ENCODE results near the gene TRIM28.
"Not testable (repeated sequence)": the region's sequence is repeated elsewhere in the genome, so short reads cannot be mapped to it uniquely, and the experiment has no call there.

Gene TRIM28

DNA sequence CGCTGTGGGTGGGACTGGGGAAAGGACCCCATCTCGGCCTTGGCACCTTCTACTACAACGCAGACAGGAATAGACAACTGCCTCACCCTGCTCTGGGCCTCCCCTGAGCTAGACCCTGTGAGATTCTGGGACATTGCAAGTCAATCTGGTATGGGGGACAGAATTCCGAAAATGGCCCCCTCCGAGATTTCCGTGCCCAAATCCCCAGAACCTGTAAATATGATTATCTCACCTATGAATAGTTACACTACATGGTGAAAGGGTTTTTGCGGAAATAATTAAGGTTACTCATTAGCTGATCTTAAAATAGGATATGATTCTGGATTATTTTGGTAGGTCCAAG is 23.6 kb upstream of the TRIM28 start:
- Histone ChIP-seq H3K9me3 (ENCODE audit: control insufficient read depth in 1 of 2, low read length in 2 of 2) (no peaks in the 10 kb centered on the region), H3K4me1 (ENCODE audit: control insufficient read depth in 1 of 2, insufficient read depth in 2 of 2, low read length in 2 of 2) (peaks cover 13 to 32% of the 10 kb centered on the region in 2 donors), H3K36me3 (ENCODE audit: control insufficient read depth in 1 of 2, insufficient read depth in 2 of 2, low read length in 2 of 2) (peaks cover 7 to 18% of the 10 kb centered on the region in 2 donors), H3K27me3 (ENCODE audit: low read depth, low read length) (no peaks in the 10 kb centered on the region), H3K27ac (ENCODE audit: low read length) (peak overlapping the region; percentile 97), H3K4me3 (ENCODE audit: low read depth in 1 of 2, low read length in 2 of 2) (peak overlapping the region; percentile 81 to 89)

DNA sequence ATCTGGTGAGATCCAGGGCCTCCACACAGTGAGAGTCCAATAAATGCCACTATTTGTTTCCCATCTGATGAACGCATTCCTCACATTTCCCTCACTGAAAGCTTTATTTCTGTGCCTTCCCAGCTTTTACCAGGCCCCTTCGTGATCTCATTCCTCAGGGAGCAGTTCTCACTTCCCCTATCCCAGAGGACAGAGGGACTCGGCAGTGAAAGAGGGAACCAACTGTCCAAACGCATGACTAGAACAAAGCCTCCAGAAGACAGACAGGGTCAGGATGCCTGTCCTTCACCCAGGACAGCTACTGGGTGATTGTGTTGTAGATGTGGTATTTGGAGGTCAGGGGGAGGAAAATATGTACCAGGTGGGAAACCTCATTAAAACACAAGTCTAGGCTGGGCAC is 22.2 kb upstream of the TRIM28 start:
- peaks cover 0 to 7% of the 10 kb centered on the region in 2 donors for H3K36me3 ChIP-seq (ENCODE audit: control insufficient read depth in 1 of 2, insufficient read depth in 2 of 2, low read length in 2 of 2)
- H3K27ac ChIP-seq (ENCODE audit: low read length): no peak overlapping the region
- H3K4me1 ChIP-seq (ENCODE audit: control insufficient read depth in 1 of 2, insufficient read depth in 2 of 2, low read length in 2 of 2): peaks cover 13 to 22% of the 10 kb centered on the region in 2 donors
- no peaks in the 10 kb centered on the region for H3K27me3 ChIP-seq (ENCODE audit: low read depth, low read length)
- no peak overlapping the region for H3K4me3 ChIP-seq (ENCODE audit: low read depth in 1 of 2, low read length in 2 of 2)
- H3K9me3 ChIP-seq (ENCODE audit: control insufficient read depth in 1 of 2, low read length in 2 of 2): no peaks in the 10 kb centered on the region

- no peaks in the 10 kb centered on the region for H3K36me3 ChIP-seq (ENCODE audit: control insufficient read depth in 1 of 2, insufficient read depth in 2 of 2, low read length in 2 of 2)
- H3K9me3 ChIP-seq (ENCODE audit: control insufficient read depth in 1 of 2, low read length in 2 of 2): no peaks in the 10 kb centered on the region
- H3K27ac ChIP-seq (ENCODE audit: low read length): no peak overlapping the region
- H3K4me1 ChIP-seq (ENCODE audit: control insufficient read depth in 1 of 2, insufficient read depth in 2 of 2, low read length in 2 of 2): peaks cover 12 to 13% of the 10 kb centered on the region in 2 donors
- no peaks in the 10 kb centered on the region for H3K27me3 ChIP-seq (ENCODE audit: low read depth, low read length)
- no peak overlapping the region for H3K4me3 ChIP-seq (ENCODE audit: low read depth in 1 of 2, low read length in 2 of 2)
These were observed 21.2 kb upstream of the TRIM28 start for GRCh38 chr19:58522709-58523108.

- no peaks in the 10 kb centered on the region for H3K36me3 ChIP-seq (ENCODE audit: control insufficient read depth in 1 of 2, insufficient read depth in 2 of 2, low read length in 2 of 2)
- no peak overlapping the region for H3K27ac ChIP-seq (ENCODE audit: low read length)
- no peaks in the 10 kb centered on the region for H3K4me1 ChIP-seq (ENCODE audit: control insufficient read depth in 1 of 2, insufficient read depth in 2 of 2, low read length in 2 of 2)
- no peaks in the 10 kb centered on the region for H3K9me3 ChIP-seq (ENCODE audit: control insufficient read depth in 1 of 2, low read length in 2 of 2)
- no peaks in the 10 kb centered on the region for H3K27me3 ChIP-seq (ENCODE audit: low read depth, low read length)
- H3K4me3 ChIP-seq (ENCODE audit: low read depth in 1 of 2, low read length in 2 of 2): no peak overlapping the region
These were observed 14.5 kb upstream of the TRIM28 start for GRCh38 chr19:58529405-58529804.

GRCh38 chr19:58531034-58531840 is 12.6 kb upstream of the TRIM28 start:
- Histone ChIP-seq H3K36me3 (ENCODE audit: control insufficient read depth in 1 of 2, insufficient read depth in 2 of 2, low read length in 2 of 2) (no peaks in the 10 kb centered on the region), H3K4me1 (ENCODE audit: control insufficient read depth in 1 of 2, insufficient read depth in 2 of 2, low read length in 2 of 2) (no peaks in the 10 kb centered on the region), H3K9me3 (ENCODE audit: control insufficient read depth in 1 of 2, low read length in 2 of 2) (no peaks in the 10 kb centered on the region), H3K27ac (ENCODE audit: low read length) (no peak overlapping the region), H3K4me3 (ENCODE audit: low read depth in 1 of 2, low read length in 2 of 2) (no peak overlapping the region), H3K27me3 (ENCODE audit: low read depth, low read length) (no peaks in the 10 kb centered on the region)

GRCh38 chr19:58535857-58536256 is 8.0 kb upstream of the TRIM28 start:
- Histone ChIP-seq H3K9me3 (ENCODE audit: control insufficient read depth in 1 of 2, low read length in 2 of 2) (no peaks in the 10 kb centered on the region), H3K27ac (ENCODE audit: low read length) (no peak overlapping the region), H3K4me1 (ENCODE audit: control insufficient read depth in 1 of 2, insufficient read depth in 2 of 2, low read length in 2 of 2) (peaks cover 0 to 5% of the 10 kb centered on the region in 2 donors)

GRCh38 chr19:58536852-58537798 is 6.7 kb upstream of the TRIM28 start:
- H3K4me1 ChIP-seq (ENCODE audit: control insufficient read depth in 1 of 2, insufficient read depth in 2 of 2, low read length in 2 of 2): peaks cover 0 to 5% of the 10 kb centered on the region in 2 donors
- no peaks in the 10 kb centered on the region for H3K36me3 ChIP-seq (ENCODE audit: control insufficient read depth in 1 of 2, insufficient read depth in 2 of 2, low read length in 2 of 2)
- peaks cover 4% of the 10 kb centered on the region for H3K27me3 ChIP-seq (ENCODE audit: low read depth, low read length)
- H3K4me3 ChIP-seq (ENCODE audit: low read depth in 1 of 2, low read length in 2 of 2): no peak overlapping the region
- no peak overlapping the region for H3K27ac ChIP-seq (ENCODE audit: low read length)
- H3K9me3 ChIP-seq (ENCODE audit: control insufficient read depth in 1 of 2, low read length in 2 of 2): no peaks in the 10 kb centered on the region

More at GRCh38 chr19:58535857-58536256, 8.0 kb upstream of the TRIM28 start:
- peaks cover 4% of the 10 kb centered on the region for H3K27me3 ChIP-seq (ENCODE audit: low read depth, low read length)
- no peaks in the 10 kb centered on the region for H3K36me3 ChIP-seq (ENCODE audit: control insufficient read depth in 1 of 2, insufficient read depth in 2 of 2, low read length in 2 of 2)
- H3K4me3 ChIP-seq (ENCODE audit: low read depth in 1 of 2, low read length in 2 of 2): no peak overlapping the region

GRCh38 chr19:58538257-58539168 is 5.4 kb upstream of the TRIM28 start:
- Histone ChIP-seq H3K9me3 (ENCODE audit: control insufficient read depth in 1 of 2, low read length in 2 of 2) (no peaks in the 10 kb centered on the region), H3K36me3 (ENCODE audit: control insufficient read depth in 1 of 2, insufficient read depth in 2 of 2, low read length in 2 of 2) (no peaks in the 10 kb centered on the region), H3K4me1 (ENCODE audit: control insufficient read depth in 1 of 2, insufficient read depth in 2 of 2, low read length in 2 of 2) (peaks cover 0 to 5% of the 10 kb centered on the region in 2 donors), H3K27me3 (ENCODE audit: low read depth, low read length) (peaks cover 4% of the 10 kb centered on the region), H3K27ac (ENCODE audit: low read length) (no peak overlapping the region), H3K4me3 (ENCODE audit: low read depth in 1 of 2, low read length in 2 of 2) (peak overlapping the region in 1 of 2 donors; percentile 35)

- H3K4me1 ChIP-seq (ENCODE audit: control insufficient read depth in 1 of 2, insufficient read depth in 2 of 2, low read length in 2 of 2); H3K36me3 ChIP-seq (ENCODE audit: control insufficient read depth in 1 of 2, insufficient read depth in 2 of 2, low read length in 2 of 2); H3K27me3 ChIP-seq (ENCODE audit: low read depth, low read length); H3K27ac ChIP-seq (ENCODE audit: low read length); H3K4me3 ChIP-seq (ENCODE audit: low read depth in 1 of 2, low read length in 2 of 2); H3K9me3 ChIP-seq (ENCODE audit: control insufficient read depth in 1 of 2, low read length in 2 of 2): not testable (repeated sequence)
These were observed 4.7 kb upstream of the TRIM28 start for GRCh38 chr19:58539169-58539559.

DNA sequence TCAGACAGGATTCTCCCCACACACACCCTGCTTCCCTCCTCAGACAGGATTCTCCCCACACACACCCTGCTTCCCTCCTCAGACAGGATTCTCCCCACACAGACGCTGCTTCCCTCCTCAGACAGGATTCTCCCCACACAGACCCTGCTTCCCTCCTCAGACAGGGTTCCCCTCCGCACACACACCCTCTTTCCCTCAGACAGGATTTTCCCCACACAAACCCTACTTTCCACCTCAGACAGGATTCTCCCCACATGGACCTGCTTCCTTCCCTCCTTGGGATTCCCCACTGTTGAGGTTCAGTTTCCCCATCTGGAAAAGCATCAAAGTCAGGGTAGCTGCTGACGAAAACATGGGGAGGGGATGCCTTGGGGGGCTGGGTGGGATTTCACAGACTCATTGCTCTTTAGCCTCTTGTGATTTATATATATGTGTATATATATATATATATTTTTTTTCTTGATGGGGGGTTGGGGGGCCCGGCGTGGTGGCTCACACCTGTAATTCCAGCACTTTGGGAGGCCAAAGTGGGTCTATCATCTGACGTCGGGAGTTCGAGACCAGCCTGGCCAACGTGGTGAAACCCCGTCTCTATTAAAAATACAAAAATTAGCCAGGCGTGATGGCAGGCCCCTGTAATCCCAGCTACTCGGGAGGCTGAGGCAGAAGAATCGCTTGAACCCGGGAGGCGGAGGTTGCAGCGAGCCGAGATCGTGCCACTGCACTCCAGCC is 1.1 kb upstream of the TRIM28 start:
- not testable (repeated sequence) for H3K4me3 ChIP-seq (ENCODE audit: low read depth in 1 of 2, low read length in 2 of 2); H3K9me3 ChIP-seq (ENCODE audit: control insufficient read depth in 1 of 2, low read length in 2 of 2); H3K27me3 ChIP-seq (ENCODE audit: low read depth, low read length); H3K27ac ChIP-seq (ENCODE audit: low read length)
- peaks cover 6 to 29% of the 10 kb centered on the region in 2 donors for H3K4me1 ChIP-seq (ENCODE audit: control insufficient read depth in 1 of 2, insufficient read depth in 2 of 2, low read length in 2 of 2)
- H3K36me3 ChIP-seq (ENCODE audit: control insufficient read depth in 1 of 2, insufficient read depth in 2 of 2, low read length in 2 of 2): peaks cover 6 to 12% of the 10 kb centered on the region in 2 donors

All from muscle layer of duodenum (tissue), 2 donors.